Measurements from ENCODE around the gene HSD17B8. TPM values are rescaled to one million over a fixed set of nuclear protein-coding genes. Genes with fewer than 3 reads are reported as not detected.

Gene HSD17B8
- polyA plus RNA-seq, 3 donors from 2014 or later = 28.8 to 47.6 (median 34.3) TPM

DNA sequence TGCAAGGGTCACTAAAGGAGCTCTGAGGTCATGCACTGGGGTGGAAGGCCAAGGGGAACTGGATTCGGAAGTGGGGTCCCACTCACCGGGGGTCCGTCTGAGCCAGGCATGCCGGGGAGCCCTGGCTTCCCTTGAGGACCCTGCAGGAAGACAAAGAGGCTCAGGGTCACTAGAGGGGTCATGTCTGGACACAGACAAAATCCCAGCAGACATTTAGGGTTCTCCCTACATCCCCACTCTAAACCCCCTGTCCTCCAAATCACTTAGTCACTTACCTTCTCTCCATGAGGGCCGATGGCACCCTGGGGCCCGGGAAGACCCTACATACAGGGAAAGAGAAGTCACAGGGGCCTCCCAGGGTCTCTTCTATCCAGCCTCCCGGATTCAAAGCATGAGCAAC lies 27.5 kb upstream of the HSD17B8 start:
- Mint-ChIP-seq H3K9me3 (no peaks in the 10 kb centered on the region), H3K27ac (no peak overlapping the region), H3K4me3 (no peak overlapping the region), H3K4me1 (no peaks in the 10 kb centered on the region), H3K27me3 (ENCODE audit: low read depth in 3 of 3) (peaks cover 6 to 7% (median 7%) of the 10 kb centered on the region in 3 donors), H3K36me3 (no peaks in the 10 kb centered on the region)
- DNase-seq = no peak

DNA sequence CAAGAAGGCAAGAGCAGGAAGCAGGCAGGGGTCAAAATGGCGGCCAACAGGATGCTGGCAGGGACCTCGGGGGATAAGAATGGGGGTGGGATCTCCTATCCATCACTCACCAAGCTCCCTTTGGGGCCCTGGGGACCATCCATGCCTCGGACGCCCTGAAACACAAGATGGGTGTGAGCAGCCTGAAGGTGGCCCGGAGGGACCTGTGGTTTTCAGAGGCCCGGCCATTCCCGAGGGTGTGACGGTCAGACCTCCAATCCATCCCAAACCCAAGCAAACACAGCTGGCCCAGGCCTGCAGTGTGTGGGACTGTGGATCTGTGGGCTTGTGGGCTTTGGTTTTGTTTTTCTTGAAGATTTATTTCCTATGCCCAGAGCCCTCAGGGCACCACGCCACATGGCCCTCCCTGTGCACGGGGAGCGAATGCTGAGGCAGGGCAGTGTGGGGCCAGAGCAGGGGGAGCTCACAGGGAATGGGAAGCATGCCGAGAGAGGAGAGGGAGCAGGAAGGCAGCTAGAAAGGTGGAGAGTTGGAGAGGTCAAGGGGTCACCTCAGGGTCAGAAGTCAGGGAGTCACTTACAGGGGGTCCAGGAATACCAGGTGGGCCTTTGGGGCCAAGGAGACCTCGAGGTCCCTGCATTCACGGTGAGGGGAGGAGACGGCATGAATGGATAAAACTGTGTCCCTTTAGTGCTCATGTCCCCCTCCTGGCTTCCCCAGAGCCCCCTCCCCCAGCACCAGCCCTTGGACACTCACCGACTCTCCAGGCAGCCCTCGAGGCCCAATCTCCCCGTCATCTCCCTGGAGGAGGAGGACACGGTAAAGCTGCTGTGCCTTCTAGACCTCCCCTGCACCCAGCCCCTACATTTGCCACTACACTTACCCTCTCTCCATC lies 26.7 kb upstream of the HSD17B8 start:
- Mint-ChIP-seq H3K9me3 (peaks cover 0 to 2% (median under 1%) of the 10 kb centered on the region in 6 donors), H3K4me3 (no peak overlapping the region), H3K36me3 (peaks cover 2% of the 10 kb centered on the region in 3 donors), H3K27ac (no peak overlapping the region), H3K27me3 (ENCODE audit: low read depth in 3 of 3) (peaks cover 6 to 9% (median 7%) of the 10 kb centered on the region in 3 donors), H3K4me1 (peaks cover 3 to 4% of the 10 kb centered on the region in 2 donors)
- no peak for DNase-seq

DNA sequence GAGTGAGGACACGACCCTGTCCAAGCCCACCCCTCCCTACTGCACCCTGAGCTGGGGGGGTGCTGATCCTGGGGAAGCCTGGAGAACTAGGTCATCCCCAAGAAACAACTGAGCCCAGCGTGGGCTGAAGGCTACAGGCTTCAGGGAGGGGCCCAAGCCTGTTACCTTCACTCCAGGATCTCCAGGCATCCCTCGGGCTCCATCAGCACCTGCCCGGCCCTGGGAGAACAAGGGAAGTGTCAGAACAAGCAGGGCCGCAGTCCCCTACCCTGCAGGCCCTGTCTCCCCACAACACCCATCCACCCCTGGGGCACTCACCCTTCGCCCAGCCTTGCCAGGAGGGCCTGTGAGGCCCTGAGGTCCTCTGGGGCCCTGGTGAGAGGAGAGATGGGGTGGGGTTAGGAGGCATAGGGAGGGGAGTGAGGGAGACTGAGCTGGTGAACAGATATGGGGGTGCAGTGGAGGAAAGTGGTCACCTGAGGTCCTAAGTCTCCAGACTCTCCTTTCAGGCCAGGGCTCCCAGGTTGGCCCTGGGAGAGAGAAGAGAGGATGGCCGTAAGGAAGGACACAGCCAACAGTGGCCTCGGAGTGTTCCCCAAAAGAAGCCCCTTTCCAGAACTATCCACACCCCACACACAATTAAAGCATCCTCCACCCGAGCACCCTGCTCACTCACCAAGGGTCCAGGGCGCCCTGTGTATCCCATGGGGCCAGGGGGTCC lies 25.5 kb upstream of the HSD17B8 start:
- peaks cover 15 to 16% of the 10 kb centered on the region in 2 donors for H3K4me1 Mint-ChIP-seq
- H3K27ac Mint-ChIP-seq = no peak overlapping the region
- peaks cover 2 to 11% (median 7%) of the 10 kb centered on the region in 6 donors for H3K9me3 Mint-ChIP-seq
- peaks cover 9 to 16% (median 9%) of the 10 kb centered on the region in 3 donors for H3K27me3 Mint-ChIP-seq (ENCODE audit: low read depth in 3 of 3)
- DNase-seq = no peak
- peaks cover 12 to 14% (median 13%) of the 10 kb centered on the region in 3 donors for H3K36me3 Mint-ChIP-seq
- H3K4me3 Mint-ChIP-seq = no peak overlapping the region

DNA sequence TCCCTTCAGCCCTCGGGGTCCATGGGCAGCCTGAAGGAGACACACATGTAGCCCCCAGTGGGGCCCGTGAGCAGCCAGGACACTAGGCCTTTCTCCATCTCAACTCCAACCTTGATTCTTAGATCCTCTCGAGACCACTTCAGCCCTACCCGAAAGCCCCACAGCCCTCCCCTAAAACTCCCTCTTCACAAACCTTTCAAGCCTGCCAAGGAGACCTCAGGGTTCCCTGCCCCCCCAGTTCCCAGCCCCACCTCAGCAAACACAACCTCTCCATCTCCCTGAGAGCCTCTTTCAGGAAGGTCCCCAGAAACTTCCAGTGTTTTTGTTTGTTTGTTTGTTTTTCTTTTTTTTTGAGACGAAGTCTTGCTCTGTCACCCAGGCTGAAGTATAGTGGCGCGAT lies 23.3 kb upstream of the HSD17B8 start:
- H3K27ac Mint-ChIP-seq = peak overlapping the region in 3 of 6 donors; percentile 11 to 40 (median 36)
- H3K4me1 Mint-ChIP-seq = peaks cover 20 to 24% of the 10 kb centered on the region in 2 donors
- H3K36me3 Mint-ChIP-seq = peaks cover 16 to 21% (median 19%) of the 10 kb centered on the region in 3 donors
- DNase-seq = no peak
- peaks cover 5 to 12% (median 9%) of the 10 kb centered on the region in 3 donors for H3K27me3 Mint-ChIP-seq (ENCODE audit: low read depth in 3 of 3)
- peaks cover 2 to 11% (median 7%) of the 10 kb centered on the region in 6 donors for H3K9me3 Mint-ChIP-seq
- no peak overlapping the region for H3K4me3 Mint-ChIP-seq

DNA sequence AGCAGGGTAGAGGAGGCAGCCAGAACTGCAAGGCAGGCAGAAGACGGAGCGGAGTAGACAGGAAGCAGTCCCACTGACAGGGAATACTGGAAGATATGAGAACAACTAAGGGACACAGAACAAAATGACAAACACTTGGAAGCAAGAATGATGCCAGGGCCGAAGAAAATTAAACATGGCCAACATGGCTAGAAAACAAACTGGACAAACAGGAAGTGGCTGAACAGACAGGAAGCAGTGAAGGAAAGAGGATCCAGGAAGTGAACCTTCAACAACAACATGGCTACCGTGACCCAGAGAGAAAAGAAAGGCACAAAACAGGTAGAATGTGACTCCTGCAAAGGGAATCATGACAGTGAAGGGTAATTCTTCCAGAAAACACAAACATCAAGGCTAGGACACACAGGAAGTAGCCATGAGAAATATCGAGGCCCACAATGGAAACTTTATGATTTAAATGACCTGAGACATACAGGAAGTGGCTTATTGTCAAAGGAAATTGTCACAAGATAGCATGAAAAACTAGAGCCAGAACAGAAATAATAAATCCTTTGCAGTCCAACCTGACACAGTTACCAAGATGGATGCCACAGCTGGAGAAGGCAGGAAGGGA lies 21.3 kb upstream of the HSD17B8 start:
- peaks cover 16 to 30% (median 19%) of the 10 kb centered on the region in 3 donors for H3K36me3 Mint-ChIP-seq

DNA sequence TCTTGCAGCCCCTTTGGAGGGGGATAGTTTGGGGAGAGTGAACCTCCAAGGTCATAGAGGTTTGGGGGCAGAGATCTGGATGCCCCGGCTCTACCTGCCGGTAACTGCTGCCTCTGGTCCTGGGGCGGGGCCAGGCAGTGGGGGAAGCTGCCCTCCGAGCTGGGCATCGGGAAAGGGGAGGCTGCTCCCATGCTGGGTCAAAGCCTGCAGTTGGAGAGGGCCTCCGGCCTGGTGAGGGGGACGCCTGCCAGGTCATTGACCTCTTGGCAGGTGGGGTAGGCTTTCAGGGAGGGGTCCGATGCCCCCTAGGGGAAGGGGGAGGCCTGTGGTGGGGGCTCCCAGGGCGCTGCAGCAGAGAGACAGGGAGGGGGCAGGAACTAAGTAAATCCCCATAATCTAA lies 19.3 kb upstream of the HSD17B8 start:
- H3K4me1 Mint-ChIP-seq = peaks cover 20 to 24% of the 10 kb centered on the region in 2 donors
- H3K9me3 Mint-ChIP-seq = peaks cover 2 to 11% (median 7%) of the 10 kb centered on the region in 6 donors
- H3K27me3 Mint-ChIP-seq (ENCODE audit: low read depth in 3 of 3) = peaks cover 9 to 13% (median 10%) of the 10 kb centered on the region in 3 donors
- peaks cover 16 to 35% (median 19%) of the 10 kb centered on the region in 3 donors for H3K36me3 Mint-ChIP-seq
- no peak overlapping the region for H3K27ac Mint-ChIP-seq
- DNase-seq = no peak
- H3K4me3 Mint-ChIP-seq = no peak overlapping the region

More for the DNA sequence above, 21.3 kb upstream of the HSD17B8 start:
- Mint-ChIP-seq H3K27me3 (ENCODE audit: low read depth in 3 of 3) (peaks cover 6 to 11% (median 8%) of the 10 kb centered on the region in 3 donors), H3K4me3 (peak overlapping the region; percentile 33 to 84 (median 76)), H3K9me3 (peaks cover 2 to 11% (median 7%) of the 10 kb centered on the region in 6 donors), H3K27ac (peak overlapping the region; percentile 51 to 96 (median 92)), H3K4me1 (peaks cover 20 to 24% of the 10 kb centered on the region in 2 donors)
- DNase-seq = peak; percentile 40 to 48 (median 44)

DNA sequence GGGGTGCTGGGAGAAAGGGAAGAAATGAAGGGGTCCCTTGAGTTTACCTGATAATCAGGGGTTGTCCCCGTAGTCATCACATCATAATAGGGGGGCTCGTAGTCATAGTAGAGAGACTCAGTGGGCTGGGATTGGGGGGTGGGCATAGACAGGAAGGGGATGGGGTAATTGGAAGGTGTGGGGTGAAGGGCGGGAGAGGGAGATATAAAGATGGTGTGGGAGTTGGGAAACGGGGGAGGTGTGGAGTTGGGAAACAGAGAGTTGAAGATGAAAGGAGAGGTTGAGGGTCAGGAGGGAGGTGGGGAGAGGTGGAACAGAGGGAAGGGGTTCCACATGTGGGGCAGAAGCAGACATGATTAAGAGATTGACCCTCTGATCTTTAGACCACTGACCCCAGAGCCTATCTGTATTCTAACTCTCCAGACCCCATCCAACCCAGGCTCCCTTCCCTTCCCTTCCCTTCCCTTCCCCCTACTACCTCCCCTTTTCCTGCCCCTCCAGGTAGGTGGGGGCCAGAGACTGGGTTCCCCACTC lies 18.7 kb upstream of the HSD17B8 start:
- H3K27me3 Mint-ChIP-seq (ENCODE audit: low read depth in 3 of 3) = peaks cover 9 to 13% (median 12%) of the 10 kb centered on the region in 3 donors
- peaks cover 2 to 11% (median 7%) of the 10 kb centered on the region in 6 donors for H3K9me3 Mint-ChIP-seq
- no peak overlapping the region for H3K4me3 Mint-ChIP-seq
- peaks cover 16 to 35% (median 19%) of the 10 kb centered on the region in 3 donors for H3K36me3 Mint-ChIP-seq
- peaks cover 20 to 24% of the 10 kb centered on the region in 2 donors for H3K4me1 Mint-ChIP-seq
- no peak overlapping the region for H3K27ac Mint-ChIP-seq
- DNase-seq = no peak

DNA sequence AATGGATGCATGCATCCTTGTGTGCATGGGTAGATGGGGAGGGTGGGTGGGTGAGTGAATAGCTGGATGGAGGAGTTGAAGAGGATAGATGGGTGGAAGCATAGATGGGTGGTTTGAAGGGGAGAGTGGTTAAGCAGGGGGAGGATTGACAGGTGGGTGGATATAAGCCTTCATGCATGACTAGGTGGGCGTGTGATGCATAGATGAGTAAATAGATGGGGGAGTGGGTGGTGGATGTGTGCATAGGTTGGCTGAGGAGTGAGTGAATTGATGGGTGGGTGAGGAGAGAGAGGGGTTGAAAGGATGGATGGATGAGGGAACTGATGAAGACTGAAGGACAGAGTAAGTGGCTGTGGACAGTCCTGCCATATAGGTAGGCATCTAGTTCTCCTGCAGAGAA lies 16.6 kb upstream of the HSD17B8 start:
- Mint-ChIP-seq H3K27me3 (ENCODE audit: low read depth in 3 of 3) (peaks cover 9 to 16% (median 16%) of the 10 kb centered on the region in 3 donors), H3K4me1 (peaks cover 23 to 25% of the 10 kb centered on the region in 2 donors), H3K4me3 (no peak overlapping the region), H3K27ac (peak overlapping the region in 1 of 6 donors; percentile 38), H3K9me3 (peaks cover 2 to 10% (median 7%) of the 10 kb centered on the region in 6 donors), H3K36me3 (peaks cover 14 to 33% (median 16%) of the 10 kb centered on the region in 3 donors)
- no peak for DNase-seq

DNA sequence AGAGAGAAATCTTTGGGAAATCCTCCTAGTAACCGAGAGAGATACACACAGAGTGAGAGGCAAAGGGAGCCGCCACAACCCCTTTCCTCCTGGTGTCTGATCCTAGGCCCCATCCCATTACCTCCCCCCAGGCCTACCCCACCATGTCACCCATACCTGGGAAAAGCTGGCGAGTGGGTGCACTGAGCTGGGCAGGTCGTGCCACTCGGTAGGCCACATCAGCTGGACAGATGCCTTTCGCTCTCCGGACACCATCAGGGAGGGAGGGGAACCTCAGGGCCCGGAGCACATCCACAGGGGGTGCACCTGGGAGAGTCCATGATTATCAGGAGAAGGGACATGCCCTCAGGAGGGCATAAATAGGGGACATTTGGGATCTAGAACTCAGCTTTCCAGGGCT lies 15.3 kb upstream of the HSD17B8 start:
- Mint-ChIP-seq H3K4me1 (peaks cover 15 to 16% of the 10 kb centered on the region in 2 donors), H3K4me3 (no peak overlapping the region), H3K36me3 (peaks cover 4 to 21% (median 5%) of the 10 kb centered on the region in 3 donors), H3K27me3 (ENCODE audit: low read depth in 3 of 3) (peaks cover 1 to 16% (median 14%) of the 10 kb centered on the region in 3 donors), H3K27ac (no peak overlapping the region), H3K9me3 (peaks cover 0 to 3% (median 0%) of the 10 kb centered on the region in 6 donors)
- DNase-seq = no peak

DNA sequence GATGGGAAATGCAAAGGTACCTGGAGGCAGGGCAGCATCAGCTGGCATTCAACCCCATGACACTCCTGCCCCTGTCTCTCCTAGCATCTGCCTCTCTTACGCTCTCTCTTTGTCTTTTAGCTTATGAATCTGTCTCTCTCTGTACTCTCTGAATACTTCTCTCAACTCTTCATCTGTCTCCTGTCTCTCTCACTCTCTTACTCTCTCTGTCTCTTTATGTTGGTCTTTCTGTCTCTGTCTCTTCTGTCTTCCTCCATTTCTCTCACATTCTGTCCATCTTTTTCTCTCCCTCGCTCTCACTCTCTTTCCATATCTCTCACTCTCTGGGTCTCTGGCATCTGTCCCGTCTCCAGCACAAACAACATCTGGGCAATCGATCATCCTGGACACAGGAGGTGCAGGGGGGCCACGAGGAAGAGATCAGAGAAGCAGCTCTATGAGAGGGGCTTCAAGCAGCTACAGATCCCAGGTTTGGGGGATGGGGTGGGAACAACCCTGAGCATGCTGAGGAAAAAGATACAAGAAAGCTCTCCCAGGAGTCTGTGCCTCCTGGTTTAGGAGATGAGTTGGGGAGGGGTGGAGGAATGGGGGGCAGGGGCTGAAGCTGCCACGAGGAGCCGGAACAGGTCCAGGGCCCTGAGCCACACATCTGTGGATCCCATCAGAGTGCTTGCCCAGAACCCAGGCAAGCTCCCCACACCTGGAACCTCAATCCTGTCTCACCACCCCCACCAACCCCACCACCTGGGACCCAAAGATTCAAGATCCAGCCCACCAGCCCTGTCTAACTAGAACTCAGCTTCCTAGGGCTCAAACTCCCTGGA lies 14.6 kb upstream of the HSD17B8 start:
- DNase-seq = no peak
- peak overlapping the region in 1 of 5 donors; percentile 37 for H3K4me3 Mint-ChIP-seq
- peaks cover 5 to 20% (median 5%) of the 10 kb centered on the region in 3 donors for H3K36me3 Mint-ChIP-seq
- no peak overlapping the region for H3K27ac Mint-ChIP-seq
- H3K4me1 Mint-ChIP-seq = peaks cover 9 to 13% of the 10 kb centered on the region in 2 donors
- peaks cover 0 to 1% (median 0%) of the 10 kb centered on the region in 6 donors for H3K9me3 Mint-ChIP-seq
- H3K27me3 Mint-ChIP-seq (ENCODE audit: low read depth in 3 of 3) = peaks cover 1 to 16% (median 14%) of the 10 kb centered on the region in 3 donors

DNA sequence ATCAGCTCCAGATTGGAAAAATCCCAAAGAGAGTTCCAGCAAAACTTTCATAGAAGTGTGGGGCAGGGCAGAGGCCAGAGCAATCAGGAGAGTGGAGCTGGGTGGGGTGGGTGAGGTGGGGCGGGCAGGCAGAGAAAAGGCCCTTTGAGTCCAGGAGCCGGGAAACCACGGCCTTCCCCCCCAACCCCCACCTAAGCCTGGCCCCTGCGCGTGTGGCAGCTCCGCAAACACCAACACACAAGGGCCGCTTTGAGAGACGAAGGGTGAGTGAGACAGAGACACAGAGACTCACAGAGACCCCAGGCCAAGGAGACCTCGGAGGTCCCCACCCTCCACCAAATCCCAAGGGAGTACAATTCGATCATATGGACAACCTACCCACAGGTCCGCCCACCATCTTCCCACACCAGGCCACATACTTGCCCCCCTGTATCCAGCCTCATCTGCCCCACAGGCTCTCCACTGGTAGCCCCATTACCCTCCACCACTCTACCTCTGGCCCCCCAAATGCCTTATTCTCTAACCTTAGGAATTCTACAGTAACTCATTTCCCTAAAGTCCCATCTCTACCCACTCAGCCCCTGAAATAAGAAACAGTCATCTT lies 13.8 kb upstream of the HSD17B8 start:
- Mint-ChIP-seq H3K36me3 (peaks cover 10 to 26% (median 13%) of the 10 kb centered on the region in 3 donors), H3K9me3 (peaks cover 0 to 1% (median 0%) of the 10 kb centered on the region in 6 donors), H3K27me3 (ENCODE audit: low read depth in 3 of 3) (peaks cover 1 to 16% (median 14%) of the 10 kb centered on the region in 3 donors), H3K27ac (no peak overlapping the region), H3K4me1 (peaks cover 12 to 13% of the 10 kb centered on the region in 2 donors), H3K4me3 (peak overlapping the region in 1 of 5 donors; percentile 37)
- DNase-seq = no peak
